BE2C (cell line): ENCODE results near the gene PCSK9.

Experiments used
- DNase-seq: peaks from one replicate; pipeline ENCODE4 v3.0.0-alpha.2; 2020
- H3K27me3 ChIP-seq: fragments of 250-450 bp; sonication (Bioruptor Pico); 2 replicates; pipeline ENCODE4 v1.5.1; 2020; ENCODE audit warnings: mild to moderate bottlenecking
- H3K36me3 ChIP-seq: fragments of 250-450 bp; sonication (Bioruptor Pico); 2 replicates; pipeline ENCODE4 v1.5.1; 2020; ENCODE audit warnings: mild to moderate bottlenecking
- H3K4me1 ChIP-seq: fragments of 250-450 bp; sonication (Bioruptor Pico); 2 replicates; pipeline ENCODE4 v1.5.1; 2020
- H3K4me3 ChIP-seq: 2 replicates; pipeline ENCODE4 v1.5.1; 2011; ENCODE audit warnings: low read depth, low read length
- H3K9me3 ChIP-seq: fragments of 250-450 bp; sonication (Bioruptor Pico); 2 replicates; pipeline ENCODE4 v1.5.1; 2020
- TF ChIP-seq, protein P1 (sequence below): IDR thresholded peaks from 2 replicates; pipeline ENCODE4 v1.5.1; 2012; ENCODE audit warnings: mild to moderate bottlenecking, low read depth, low read length

PCSK9 gene

DNA sequence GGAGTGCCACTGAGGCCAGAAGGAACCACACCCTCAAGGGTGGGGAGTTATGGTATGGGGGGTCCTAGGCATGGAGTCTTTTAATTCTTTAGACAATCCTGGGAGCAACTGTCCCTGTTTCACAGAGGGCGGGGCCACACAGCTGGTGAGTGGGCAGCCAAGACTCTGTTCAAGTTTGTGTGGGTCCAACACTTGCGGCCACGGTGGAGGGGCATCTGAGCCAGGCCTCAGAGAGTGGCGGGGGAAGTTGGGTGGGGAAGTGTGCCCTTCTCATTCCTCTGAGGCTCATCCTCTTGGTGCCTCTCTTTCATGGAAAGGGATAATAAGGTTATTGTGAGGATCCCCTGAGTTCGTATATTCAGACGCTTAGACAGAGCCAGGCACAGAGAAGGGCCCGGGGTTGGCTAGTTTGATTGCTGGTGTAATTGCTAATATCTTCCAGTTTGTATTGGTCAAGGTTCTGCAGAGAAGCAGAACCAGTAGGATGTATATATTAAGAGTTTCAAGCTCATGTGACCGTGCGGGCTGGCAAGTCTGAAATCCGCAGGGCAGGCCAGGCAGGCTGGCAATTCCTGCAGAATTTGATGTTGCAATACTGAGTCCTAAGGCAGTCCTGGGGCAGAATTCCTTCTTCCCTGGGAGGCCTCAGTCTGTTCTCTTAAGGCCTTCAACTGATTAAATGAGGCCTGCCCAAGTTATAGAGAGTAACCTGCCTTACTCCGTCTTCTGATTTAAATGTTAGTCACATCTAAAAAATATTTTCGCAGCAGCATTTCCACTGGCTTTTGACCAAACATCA lies 15.9 kb downstream of the PCSK9 start:
- DNase-seq, result no peak
- Histone ChIP-seq H3K4me1 (peaks cover 2% of the 10 kb centered on the region; the same call in 1 of the 2 replicates), H3K4me3 (no peak overlapping the region), H3K9me3 (no peaks in the 10 kb centered on the region), H3K36me3 (no peaks in the 10 kb centered on the region), H3K27me3 (no peaks in the 10 kb centered on the region)
- TF ChIP-seq, protein P1, sequence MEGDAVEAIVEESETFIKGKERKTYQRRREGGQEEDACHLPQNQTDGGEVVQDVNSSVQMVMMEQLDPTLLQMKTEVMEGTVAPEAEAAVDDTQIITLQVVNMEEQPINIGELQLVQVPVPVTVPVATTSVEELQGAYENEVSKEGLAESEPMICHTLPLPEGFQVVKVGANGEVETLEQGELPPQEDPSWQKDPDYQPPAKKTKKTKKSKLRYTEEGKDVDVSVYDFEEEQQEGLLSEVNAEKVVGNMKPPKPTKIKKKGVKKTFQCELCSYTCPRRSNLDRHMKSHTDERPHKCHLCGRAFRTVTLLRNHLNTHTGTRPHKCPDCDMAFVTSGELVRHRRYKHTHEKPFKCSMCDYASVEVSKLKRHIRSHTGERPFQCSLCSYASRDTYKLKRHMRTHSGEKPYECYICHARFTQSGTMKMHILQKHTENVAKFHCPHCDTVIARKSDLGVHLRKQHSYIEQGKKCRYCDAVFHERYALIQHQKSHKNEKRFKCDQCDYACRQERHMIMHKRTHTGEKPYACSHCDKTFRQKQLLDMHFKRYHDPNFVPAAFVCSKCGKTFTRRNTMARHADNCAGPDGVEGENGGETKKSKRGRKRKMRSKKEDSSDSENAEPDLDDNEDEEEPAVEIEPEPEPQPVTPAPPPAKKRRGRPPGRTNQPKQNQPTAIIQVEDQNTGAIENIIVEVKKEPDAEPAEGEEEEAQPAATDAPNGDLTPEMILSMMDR, result no peak

DNA sequence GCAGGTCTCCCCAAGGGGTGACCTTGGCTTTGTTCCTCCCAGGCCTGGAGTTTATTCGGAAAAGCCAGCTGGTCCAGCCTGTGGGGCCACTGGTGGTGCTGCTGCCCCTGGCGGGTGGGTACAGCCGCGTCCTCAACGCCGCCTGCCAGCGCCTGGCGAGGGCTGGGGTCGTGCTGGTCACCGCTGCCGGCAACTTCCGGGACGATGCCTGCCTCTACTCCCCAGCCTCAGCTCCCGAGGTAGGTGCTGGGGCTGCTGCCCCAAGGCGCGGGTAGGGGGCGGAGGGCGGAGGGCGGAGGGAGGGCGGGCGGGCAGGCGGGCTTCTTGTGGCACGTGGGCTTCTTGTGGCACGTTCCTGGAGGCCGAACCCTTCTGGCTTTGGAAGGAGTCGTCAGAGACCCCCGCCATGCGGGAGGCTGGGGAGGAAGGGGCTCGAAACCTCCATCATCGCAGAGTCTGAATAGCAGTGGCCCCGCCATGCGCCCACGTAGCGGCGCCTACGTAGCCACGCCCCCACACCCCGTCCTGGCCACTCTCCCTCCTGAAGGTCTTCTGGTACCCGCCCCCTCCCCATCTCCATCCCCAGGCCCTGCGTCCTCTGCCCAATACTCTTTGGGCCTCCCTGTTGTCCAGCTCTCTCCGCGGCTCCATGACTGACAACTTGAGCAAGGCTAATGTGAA lies 16.7 kb downstream of the PCSK9 start:
- Histone ChIP-seq H3K4me3 (no peak overlapping the region), H3K4me1 (no peaks in the 10 kb centered on the region), H3K27me3 (no peaks in the 10 kb centered on the region), H3K36me3 (no peaks in the 10 kb centered on the region), H3K9me3 (no peaks in the 10 kb centered on the region)
- no peak for DNase-seq
- TF ChIP-seq, protein P1, result no peak

DNA sequence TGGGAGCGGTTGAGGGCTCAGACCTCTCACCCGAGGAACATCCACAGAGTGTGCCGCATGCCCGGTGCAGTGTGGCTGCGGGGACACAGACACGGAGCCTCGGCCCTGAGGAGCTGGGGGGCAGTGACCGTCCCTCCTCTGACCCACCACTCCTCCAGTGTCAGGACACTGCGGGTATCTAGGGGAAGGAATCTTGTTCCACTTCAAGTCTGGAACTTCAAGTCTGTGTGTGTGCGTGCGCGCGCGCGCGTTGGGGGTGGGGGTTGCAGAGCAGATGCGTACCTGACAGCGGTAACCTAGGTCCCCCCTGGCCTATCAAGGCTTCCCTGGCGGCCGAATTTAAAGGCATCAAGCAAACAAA lies 17.3 kb downstream of the PCSK9 start:
- H3K36me3 ChIP-seq, result no peaks in the 10 kb centered on the region
- H3K9me3 ChIP-seq, result no peaks in the 10 kb centered on the region
- TF ChIP-seq, protein P1, result no peak
- H3K4me1 ChIP-seq, result no peaks in the 10 kb centered on the region
- no peak for DNase-seq
- H3K27me3 ChIP-seq, result no peaks in the 10 kb centered on the region
- H3K4me3 ChIP-seq, result no peak overlapping the region

DNA sequence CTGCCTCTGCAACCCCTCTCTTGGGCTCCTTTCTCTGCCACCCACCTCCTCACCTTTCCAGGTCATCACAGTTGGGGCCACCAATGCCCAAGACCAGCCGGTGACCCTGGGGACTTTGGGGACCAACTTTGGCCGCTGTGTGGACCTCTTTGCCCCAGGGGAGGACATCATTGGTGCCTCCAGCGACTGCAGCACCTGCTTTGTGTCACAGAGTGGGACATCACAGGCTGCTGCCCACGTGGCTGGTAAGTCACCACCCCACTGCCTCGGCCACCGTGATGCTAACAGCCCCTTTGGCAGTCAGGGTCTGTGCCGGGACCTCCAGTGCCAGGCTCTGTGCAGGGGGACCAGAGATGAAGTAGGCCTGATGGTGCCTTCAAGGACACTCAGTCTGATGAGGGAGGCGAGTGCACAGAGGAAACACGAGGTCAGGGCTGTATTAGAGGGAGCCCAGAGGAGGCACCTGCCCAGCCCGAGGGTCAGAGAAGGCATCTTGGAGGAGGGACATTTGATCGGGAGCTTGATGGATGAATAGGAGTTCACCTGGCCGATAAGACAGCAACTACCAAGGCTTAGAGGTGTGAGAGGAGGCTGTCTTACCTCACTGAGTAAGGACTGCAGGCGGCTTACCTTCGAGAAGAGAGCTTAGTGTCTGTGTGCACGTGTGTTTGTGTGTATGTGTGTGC lies 18.1 kb downstream of the PCSK9 start:
- no peak overlapping the region for H3K4me3 ChIP-seq
- H3K4me1 ChIP-seq, result no peaks in the 10 kb centered on the region
- no peaks in the 10 kb centered on the region for H3K9me3 ChIP-seq
- H3K27me3 ChIP-seq, result no peaks in the 10 kb centered on the region
- DNase-seq, result no peak
- TF ChIP-seq, protein P1, result no peak
- H3K36me3 ChIP-seq, result no peaks in the 10 kb centered on the region

DNA sequence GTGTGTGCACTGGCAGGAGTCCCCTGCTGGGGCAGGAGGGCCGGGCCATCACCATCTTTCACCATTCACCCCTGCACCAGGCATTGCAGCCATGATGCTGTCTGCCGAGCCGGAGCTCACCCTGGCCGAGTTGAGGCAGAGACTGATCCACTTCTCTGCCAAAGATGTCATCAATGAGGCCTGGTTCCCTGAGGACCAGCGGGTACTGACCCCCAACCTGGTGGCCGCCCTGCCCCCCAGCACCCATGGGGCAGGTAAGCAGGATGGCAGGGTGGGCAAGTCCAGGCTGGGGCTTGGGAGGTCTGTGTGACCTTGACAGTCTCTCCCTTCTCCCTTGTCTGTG lies 18.6 kb downstream of the PCSK9 start:
- H3K36me3 ChIP-seq, result no peaks in the 10 kb centered on the region
- H3K9me3 ChIP-seq, result no peaks in the 10 kb centered on the region
- H3K27me3 ChIP-seq, result no peaks in the 10 kb centered on the region
- DNase-seq, result no peak
- H3K4me3 ChIP-seq, result no peak overlapping the region
- H3K4me1 ChIP-seq, result no peaks in the 10 kb centered on the region
- TF ChIP-seq, protein P1, result no peak
